Astrocyte (in vitro differentiated cells and primary cell): ENCODE results near the gene CSNK1G2. TPM values are rescaled to one million over a fixed set of nuclear protein-coding genes. Genes with fewer than 3 reads are reported as not detected.

Source experiments
- DNase-seq: peaks from one replicate; pipeline ENCODE4 v3.0.0-alpha.2; 2010; ENCODE audit warnings: low read depth
- FAIRE-seq: peaks from 2 replicates; lab custom pipeline; 2011; peaks lifted over from hg19 to GRCh38; lab: Jason Lieb, UNC
- H2AFZ ChIP-seq: 2 replicates; pipeline ENCODE4 v1.6.0; 2012; ENCODE audit warnings: low read depth, low read length, inconsistent platforms
- H3K27ac ChIP-seq: 2 replicates; pipeline ENCODE4 v1.5.1; 2011; ENCODE audit warnings: low read depth, low read length, inconsistent platforms
- H3K27me3 ChIP-seq: 2 replicates; pipeline ENCODE4 v1.6.0; 2011; ENCODE audit warnings: low read length, inconsistent platforms; ENCODE audit not compliant: insufficient read depth
- H3K36me3 ChIP-seq: 2 replicates; pipeline ENCODE4 v1.5.1; 2011; ENCODE audit warnings: low read length, inconsistent platforms; ENCODE audit not compliant: insufficient read depth
- H3K4me1 ChIP-seq: 2 replicates; pipeline ENCODE4 v1.5.1; 2011; ENCODE audit warnings: low read length, inconsistent platforms; ENCODE audit not compliant: insufficient read depth
- H3K4me2 ChIP-seq: 2 replicates; pipeline ENCODE4 v1.6.0; 2012; ENCODE audit warnings: low read length, inconsistent platforms
- H3K4me3 ChIP-seq: 2 replicates; pipeline ENCODE4 v1.5.1; 2011; ENCODE audit warnings: low read depth, mild to moderate bottlenecking, low read length, inconsistent platforms; ENCODE audit not compliant: insufficient read depth
- H3K79me2 ChIP-seq: 2 replicates; pipeline ENCODE4 v1.6.0; 2012; ENCODE audit warnings: mild to moderate bottlenecking, low read length, inconsistent platforms; ENCODE audit not compliant: insufficient read depth
- H3K9ac ChIP-seq: 2 replicates; pipeline ENCODE4 v1.6.0; 2012; ENCODE audit warnings: mild to moderate bottlenecking, low read length, inconsistent platforms
- H3K9me3 ChIP-seq: 2 replicates; pipeline ENCODE4 v1.5.1; 2012; ENCODE audit warnings: low read depth, mild to moderate bottlenecking, low read length, inconsistent platforms; ENCODE audit not compliant: insufficient read depth
- H4K20me1 ChIP-seq: 2 replicates; pipeline ENCODE4 v1.6.0; 2012; ENCODE audit warnings: low read length, inconsistent platforms; ENCODE audit not compliant: insufficient read depth
- H3K27ac Mint-ChIP-seq: one replicate; pipeline ENCODE4 v1.8.0; 2021; ENCODE audit warnings: mild to moderate bottlenecking, mixed read lengths; ENCODE audit not compliant: unreplicated experiment
- H3K27me3 Mint-ChIP-seq: one replicate; pipeline ENCODE4 v1.8.0; 2021; ENCODE audit warnings: low read depth, mixed read lengths; ENCODE audit not compliant: unreplicated experiment
- H3K36me3 Mint-ChIP-seq: one replicate; pipeline ENCODE4 v1.8.0; 2021; ENCODE audit warnings: low read depth, mixed read lengths; ENCODE audit not compliant: unreplicated experiment
- H3K4me1 Mint-ChIP-seq: one replicate; pipeline ENCODE4 v1.8.0; 2021; ENCODE audit warnings: low read depth, mixed read lengths; ENCODE audit not compliant: unreplicated experiment
- H3K4me3 Mint-ChIP-seq: one replicate; pipeline ENCODE4 v1.8.0; 2021; ENCODE audit warnings: mild to moderate bottlenecking, moderate library complexity, mixed read lengths; ENCODE audit not compliant: unreplicated experiment
- H3K9me3 Mint-ChIP-seq: one replicate; pipeline ENCODE4 v1.8.0; 2021; ENCODE audit warnings: mild to moderate bottlenecking, mixed read lengths; ENCODE audit not compliant: unreplicated experiment
- EZH2 ChIP-seq: IDR thresholded peaks from 2 replicates; pipeline ENCODE4 v1.6.1; 2012; ENCODE audit warnings: mild to moderate bottlenecking, low read length, inconsistent platforms; ENCODE audit not compliant: insufficient read depth
- total RNA-seq: library from RNA; stranded (reverse); gene quantifications from 2 replicates; pipeline ENCODE4 v1.2.1, GENCODE V29; 2021
- TF ChIP-seq, protein P1 (sequence below): IDR thresholded peaks from 2 replicates; pipeline ENCODE4 v1.5.1; 2011; ENCODE audit warnings: low read depth, mild to moderate bottlenecking, inconsistent platforms, low read length, moderate library complexity; ENCODE audit not compliant: insufficient read depth

Gene CSNK1G2
- total RNA-seq, 1 donor from 2014 or later, result 64.1 TPM

DNA sequence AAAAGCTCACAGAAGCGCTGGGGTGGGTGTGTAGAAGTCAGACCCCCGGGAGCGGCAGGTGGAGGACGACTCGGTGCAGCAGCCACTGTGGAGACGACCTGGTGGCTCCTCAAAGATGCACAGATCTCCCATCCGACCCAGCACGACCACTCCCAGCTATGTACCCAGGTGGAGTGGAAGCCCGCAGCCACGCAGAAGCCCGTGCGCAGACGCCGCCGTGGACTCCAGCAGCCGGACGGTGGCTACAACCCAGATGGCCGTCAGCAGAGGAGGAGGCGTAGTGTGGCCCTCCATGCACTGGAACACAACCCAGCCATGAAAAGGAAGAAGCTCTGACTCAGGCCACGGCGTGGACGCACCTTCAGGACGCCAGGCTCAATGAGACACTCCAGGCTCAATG is 21.7 kb downstream of the CSNK1G2 start:
- no peaks in the 10 kb centered on the region for H3K27me3 Mint-ChIP-seq
- H2AFZ ChIP-seq, result no peak overlapping the region
- no peaks in the 10 kb centered on the region for H3K9me3 Mint-ChIP-seq
- no peaks in the 10 kb centered on the region for H3K27me3 ChIP-seq
- no peak for DNase-seq
- no peak overlapping the region for H3K4me2 ChIP-seq
- no peak overlapping the region for H3K4me3 Mint-ChIP-seq
- peaks cover 4% of the 10 kb centered on the region for H3K4me1 Mint-ChIP-seq
- H3K79me2 ChIP-seq, result peaks cover 69% of the 10 kb centered on the region
- no peak for FAIRE-seq
- H3K36me3 ChIP-seq, result no peaks in the 10 kb centered on the region
- H3K27ac Mint-ChIP-seq, result no peak overlapping the region
- H3K4me1 ChIP-seq, result no peaks in the 10 kb centered on the region
- H3K27ac ChIP-seq, result no peak overlapping the region
- H3K4me3 ChIP-seq, result no peak overlapping the region
- H3K9me3 ChIP-seq, result no peaks in the 10 kb centered on the region
- peaks cover 10% of the 10 kb centered on the region for H3K36me3 Mint-ChIP-seq
- TF ChIP-seq EZH2, result no peak
- TF ChIP-seq, protein P1, sequence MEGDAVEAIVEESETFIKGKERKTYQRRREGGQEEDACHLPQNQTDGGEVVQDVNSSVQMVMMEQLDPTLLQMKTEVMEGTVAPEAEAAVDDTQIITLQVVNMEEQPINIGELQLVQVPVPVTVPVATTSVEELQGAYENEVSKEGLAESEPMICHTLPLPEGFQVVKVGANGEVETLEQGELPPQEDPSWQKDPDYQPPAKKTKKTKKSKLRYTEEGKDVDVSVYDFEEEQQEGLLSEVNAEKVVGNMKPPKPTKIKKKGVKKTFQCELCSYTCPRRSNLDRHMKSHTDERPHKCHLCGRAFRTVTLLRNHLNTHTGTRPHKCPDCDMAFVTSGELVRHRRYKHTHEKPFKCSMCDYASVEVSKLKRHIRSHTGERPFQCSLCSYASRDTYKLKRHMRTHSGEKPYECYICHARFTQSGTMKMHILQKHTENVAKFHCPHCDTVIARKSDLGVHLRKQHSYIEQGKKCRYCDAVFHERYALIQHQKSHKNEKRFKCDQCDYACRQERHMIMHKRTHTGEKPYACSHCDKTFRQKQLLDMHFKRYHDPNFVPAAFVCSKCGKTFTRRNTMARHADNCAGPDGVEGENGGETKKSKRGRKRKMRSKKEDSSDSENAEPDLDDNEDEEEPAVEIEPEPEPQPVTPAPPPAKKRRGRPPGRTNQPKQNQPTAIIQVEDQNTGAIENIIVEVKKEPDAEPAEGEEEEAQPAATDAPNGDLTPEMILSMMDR, result no peak
- peaks cover 72% of the 10 kb centered on the region for H4K20me1 ChIP-seq
- H3K9ac ChIP-seq, result no peak overlapping the region

DNA sequence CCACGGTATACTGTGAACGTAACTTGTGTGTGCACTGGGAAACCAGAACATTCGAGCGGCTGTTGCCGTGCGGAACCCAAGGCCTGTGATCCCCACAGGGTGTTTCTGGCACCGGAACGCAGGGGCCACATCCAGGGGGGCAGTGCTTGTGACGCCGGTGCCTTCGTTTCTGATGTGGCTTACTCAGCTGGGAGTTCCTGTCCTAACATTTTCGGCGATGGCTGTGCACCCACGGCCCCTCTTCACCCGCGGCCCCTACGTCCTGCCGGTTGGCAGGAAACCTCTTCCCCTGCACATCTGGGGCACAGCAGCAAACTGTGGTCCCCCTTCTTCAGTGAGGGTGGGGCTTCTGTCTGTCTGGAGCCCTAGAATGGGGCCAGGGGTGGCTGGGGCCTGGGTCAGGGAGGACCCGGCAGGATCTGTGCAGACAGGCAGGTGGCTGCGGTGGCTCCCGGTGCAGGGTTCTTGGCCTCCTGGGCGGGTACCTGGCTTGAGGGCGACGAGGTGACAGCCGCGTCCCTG is 26.2 kb downstream of the CSNK1G2 start:
- Histone ChIP-seq H3K9me3 (no peaks in the 10 kb centered on the region), H2AFZ (no peak overlapping the region), H3K27ac (no peak overlapping the region), H3K27me3 (no peaks in the 10 kb centered on the region), H3K9ac (no peak overlapping the region), H3K4me1 (no peaks in the 10 kb centered on the region), H3K4me2 (no peak overlapping the region), H3K4me3 (no peak overlapping the region), H3K36me3 (no peaks in the 10 kb centered on the region), H4K20me1 (peaks cover 71% of the 10 kb centered on the region), H3K79me2 (peaks cover 60% of the 10 kb centered on the region)
- no peaks in the 10 kb centered on the region for H3K9me3 Mint-ChIP-seq
- H3K36me3 Mint-ChIP-seq, result peaks cover 12% of the 10 kb centered on the region
- H3K4me3 Mint-ChIP-seq, result no peak overlapping the region
- no peaks in the 10 kb centered on the region for H3K27me3 Mint-ChIP-seq
- FAIRE-seq (no peak), DNase-seq (no peak)
- no peak overlapping the region for H3K27ac Mint-ChIP-seq
- no peak for TF ChIP-seq EZH2
- TF ChIP-seq, protein P1, result no peak
- peaks cover 4% of the 10 kb centered on the region for H3K4me1 Mint-ChIP-seq
